Panc1 (cell line): ENCODE data around the gene ZDHHC8. TPM values are rescaled to one million over a fixed set of nuclear protein-coding genes. Genes with fewer than 3 reads are reported as not detected.

Experiments
- ATAC-seq: fragments of 200-7000 bp; cut with Tn5 transposase; 2 replicates; pipeline ENCODE4 v1.9.1; 2020; ENCODE audit warnings: mild to moderate bottlenecking, moderate library complexity
- BruUV-seq: library from RNA; stranded (reverse); fragments of 400-500 nt; replicated peaks from 2 replicates; lab custom pipeline; 2021; lab: Mats Ljungman, UMichigan
- CTCF ChIA-PET: fragments of 300-600 bp; sonication (Branson Sonifier 250); formaldehyde crosslinking; loops from one replicate; lab custom pipeline; 2022; ENCODE audit warnings: antibody characterized with exemption; lab: Charles Lee
- POLR2A ChIA-PET: fragments of 300-600 bp; sonication (Branson Sonifier 250); formaldehyde crosslinking; loops from one replicate; lab custom pipeline; 2022; ENCODE audit warnings: antibody characterized with exemption; lab: Charles Lee
- DNase-seq: peaks from one replicate; pipeline ENCODE4 v3.0.0-alpha.2; 2010; ENCODE audit warnings: low read depth, low spot score
- H3K27ac ChIP-seq: 2 replicates; pipeline ENCODE4 v1.5.1; 2011; ENCODE audit warnings: mild to moderate bottlenecking, low read length, inconsistent platforms
- H3K27me3 ChIP-seq: fragments of 200-500 bp; sonication (Bioruptor generic); 2 replicates; pipeline ENCODE4 v1.6.0; 2014; ENCODE audit warnings: low read length, inconsistent platforms; ENCODE audit not compliant: control insufficient read depth, insufficient read depth
- H3K36me3 ChIP-seq: fragments of 200-500 bp; sonication (Bioruptor generic); 2 replicates; pipeline ENCODE4 v1.5.1; 2014; ENCODE audit warnings: inconsistent platforms, mild to moderate bottlenecking, low read length, moderate library complexity; ENCODE audit not compliant: control insufficient read depth, insufficient read depth
- H3K4me1 ChIP-seq: 2 replicates; pipeline ENCODE4 v1.5.1; 2011; ENCODE audit warnings: inconsistent platforms, mild to moderate bottlenecking, low read length, moderate library complexity; ENCODE audit not compliant: control insufficient read depth, insufficient read depth
- H3K4me3 ChIP-seq, 2 experiments: 2 replicates each; pipeline ENCODE4 v1.5.1; 2011 to 2012; ENCODE audit warnings: low read depth in 2 of 2, low read length in 2 of 2, mild to moderate bottlenecking in 2 of 2, inconsistent platforms in 1 of 2, moderate library complexity in 1 of 2
- H3K9me3 ChIP-seq: fragments of 200-500 bp; sonication (Bioruptor generic); 2 replicates; pipeline ENCODE4 v1.5.1; 2014; ENCODE audit warnings: low read depth, mild to moderate bottlenecking, inconsistent platforms, low read length, moderate library complexity; ENCODE audit not compliant: control insufficient read depth, insufficient read depth
- CTCF ChIP-seq: fragments of 450-650 bp; IDR thresholded peaks from 2 replicates; pipeline ENCODE4 v1.5.1; 2017; ENCODE audit warnings: mild to moderate bottlenecking
- POLR2AphosphoS5 ChIP-seq: IDR thresholded peaks from 2 replicates; pipeline ENCODE4 v1.6.1; 2012; ENCODE audit warnings: mild to moderate bottlenecking, low read depth, low read length, moderate library complexity
- REST ChIP-seq, 2 experiments: IDR thresholded peaks; 2 replicates each; pipeline ENCODE4 v1.6.1; 2011 to 2012; ENCODE audit warnings: low read depth in 2 of 2, control low read depth in 1 of 2, low read length in 1 of 2, mild to moderate bottlenecking in 1 of 2, moderate library complexity in 1 of 2; ENCODE audit not compliant: insufficient read depth in 1 of 2
- SIN3A ChIP-seq: IDR thresholded peaks from 2 replicates; pipeline ENCODE4 v1.6.1; 2012; ENCODE audit warnings: low read depth, mild to moderate bottlenecking, low read length, moderate library complexity, borderline replicate concordance; ENCODE audit not compliant: insufficient read depth
- TCF7L2 ChIP-seq: IDR thresholded peaks from 2 replicates; pipeline ENCODE4 v1.6.1; 2011; ENCODE audit warnings: mild to moderate bottlenecking, low read depth, low read length, inconsistent platforms
- in situ Hi-C: cut with HindIII; loops from 2 replicates; pipeline ENCODE4 v1.10.0; 2016; ENCODE audit warnings: low sequenced_read_pairs, low pct_unique_long_range_greater_than_20kb
- intact Hi-C: fragments of 100-400 bp; cut with micrococcal nuclease; formaldehyde crosslinking; loops from one replicate; pipeline ENCODE4 v1.10.0; 2022; ENCODE audit not compliant: unreplicated experiment
- total RNA-seq: library from RNA; stranded (reverse); gene quantifications from one replicate; pipeline ENCODE4 v1.2.1, GENCODE V29; 2021; ENCODE audit not compliant: unreplicated experiment

ZDHHC8 gene
- total RNA-seq, 1 experiment from 2014 or later, result 79.0 TPM

- ChIA-PET CTCF (no interaction called here), POLR2A (no interaction called here)
- Histone ChIP-seq H3K36me3 (no peaks in the 10 kb centered on the region), H3K4me1 (no peaks in the 10 kb centered on the region), H3K4me3 (no peak overlapping the region), H3K27me3 (no peaks in the 10 kb centered on the region), H3K27ac (no peak overlapping the region), H3K9me3 (no peaks in the 10 kb centered on the region)
- in situ Hi-C loops (no loop called here), intact Hi-C loops (no loop called here)
- BruUV-seq, result no TSS peak
- DNase-seq (no peak), ATAC-seq (no peak)
- no peak for TF ChIP-seq POLR2AphosphoS5
- TF ChIP-seq TCF7L2, result no peak
- no peak for TF ChIP-seq CTCF
- TF ChIP-seq SIN3A, result no peak
- TF ChIP-seq REST (IDR thresholded peaks at IDR 0.05; ENCODE audit: insufficient read depth in 1 of 2, low read depth in 2 of 2, low read length in 1 of 2), result no peak
Measured at GRCh38 chr22:20138417-20138738, 6.8 kb downstream of the ZDHHC8 start.

DNA sequence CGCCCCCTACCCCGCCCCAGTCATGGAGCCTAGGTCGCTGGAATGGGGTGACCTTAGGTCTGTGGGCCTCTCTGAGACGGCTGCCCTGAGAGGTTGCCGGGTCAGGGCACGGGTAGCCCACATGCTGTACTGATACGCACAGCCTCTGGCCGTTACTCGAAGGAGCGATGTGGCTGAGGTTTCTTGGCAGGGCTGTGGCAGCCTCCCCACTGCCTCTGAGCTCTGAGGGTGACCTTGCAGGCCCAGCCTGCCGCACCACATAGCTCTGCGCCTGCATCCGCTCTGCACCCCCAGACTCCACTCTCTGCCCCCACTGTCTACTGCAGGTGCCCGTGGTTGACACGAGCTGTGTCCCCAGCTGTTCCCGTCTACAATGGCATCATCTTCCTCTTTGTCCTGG is 7.3 kb downstream of the ZDHHC8 start:
- ATAC-seq (no peak), DNase-seq (no peak)
- Histone ChIP-seq H3K9me3 (no peaks in the 10 kb centered on the region), H3K27me3 (no peaks in the 10 kb centered on the region), H3K4me1 (no peaks in the 10 kb centered on the region), H3K27ac (no peak overlapping the region), H3K36me3 (no peaks in the 10 kb centered on the region), H3K4me3 (no peak overlapping the region)
- CTCF ChIA-PET, result no interaction called here
- POLR2A ChIA-PET, result no interaction called here
- intact Hi-C loops, result no loop called here
- no peak for TF ChIP-seq POLR2AphosphoS5
- no peak for TF ChIP-seq SIN3A
- no peak for TF ChIP-seq CTCF
- TF ChIP-seq REST (IDR thresholded peaks at IDR 0.05; ENCODE audit: insufficient read depth in 1 of 2, low read depth in 2 of 2, low read length in 1 of 2), result no peak
- no peak for TF ChIP-seq TCF7L2
- BruUV-seq, result no TSS peak
- in situ Hi-C loops, result no loop called here
